ENCODE results near the gene CLIP2. TPM values are rescaled to one million over a fixed set of nuclear protein-coding genes. Genes with fewer than 3 reads are reported as not detected.

The CLIP2 gene
- total and polyA plus RNA-seq, 2 of the 8 experiments (the other 6 are each of a cell fraction or from before 2014, with no cell fraction given) = 8.3 to 41.5 TPM

GRCh38 chr7:74325210-74325565, 36.0 kb downstream of the CLIP2 start:
- Histone ChIP-seq H3K14ac (ENCODE audit: insufficient read length) (no peak overlapping the region), H3K56ac (replicated peaks; ENCODE audit: insufficient read length, low read depth, low read length) (no peak overlapping the region), H3K79me1 (ENCODE audit: low read depth, low read length) (peaks cover 9% of the 10 kb centered on the region), H3K4me3 (ENCODE audit: extremely low read depth in 1 of 4, insufficient read depth in 2 of 4, low read depth in 3 of 4, low read length in 4 of 4) (no peak overlapping the region), H3K9me3 (ENCODE audit: insufficient read depth in 2 of 2, low read depth in 1 of 2, low read length in 1 of 2) (no peaks in the 10 kb centered on the region), H2BK12ac (ENCODE audit: low read depth, low read length) (no peak overlapping the region), H4K8ac (ENCODE audit: extremely low read depth, insufficient read depth, low read length) (no peak overlapping the region), H3K27ac (ENCODE audit: low read depth, low read length) (peak overlapping the region; percentile 15; the same call in 1 of the 2 replicates), H3K4ac (replicated peaks; ENCODE audit: insufficient read length, low read depth, low read length) (no peak overlapping the region), H3K9ac (replicated peaks in 1 of 4; ENCODE audit: extremely low read depth in 1 of 4, low read depth in 3 of 4, low read length in 3 of 4) (no peak overlapping the region), H3K36me3 (ENCODE audit: control insufficient read depth in 2 of 4, insufficient read depth in 4 of 4, low read length in 3 of 4) (no peaks in the 10 kb centered on the region; a peak in 1 of 8 replicates), H2BK5ac (ENCODE audit: low read depth, low read length) (no peak overlapping the region), H2AFZ (ENCODE audit: low read length) (no peak overlapping the region), H3K4me1 (replicated peaks in 1 of 4; ENCODE audit: control insufficient read depth in 3 of 4, insufficient read depth in 4 of 4, low read length in 3 of 4) (peaks cover 0 to 6% (median 2%) of the 10 kb centered on the region in 4 experiments; a peak in 2 of 7 replicates), H2BK120ac (replicated peaks; ENCODE audit: low read depth, low read length) (no peak overlapping the region), H3K4me2 (ENCODE audit: insufficient read depth in 1 of 2, low read depth in 2 of 2, low read length in 2 of 2) (no peak overlapping the region), H3K23me2 (ENCODE audit: low read depth, low read length) (no peaks in the 10 kb centered on the region), H2AK5ac (ENCODE audit: low read depth, low read length) (no peak overlapping the region), H4K20me1 (replicated peaks in 1 of 2; ENCODE audit: control insufficient read depth in 1 of 2, insufficient read depth in 2 of 2, low read length in 2 of 2) (peaks cover 0 to 1% of the 10 kb centered on the region in 2 experiments), H4K91ac (replicated peaks; ENCODE audit: insufficient read length, low read length) (no peak overlapping the region), H2BK15ac (ENCODE audit: low read length) (no peak overlapping the region), H3K79me2 (ENCODE audit: control insufficient read depth in 1 of 2, insufficient read depth in 2 of 2, low read length in 2 of 2) (no peaks in the 10 kb centered on the region), H3K18ac (ENCODE audit: extremely low read depth, low read length) (no peak overlapping the region), H3K27me3 (replicated peaks in 1 of 4; ENCODE audit: control insufficient read depth in 3 of 4, extremely low read depth in 1 of 4, insufficient read depth in 3 of 4, low read length in 3 of 4) (no peaks in the 10 kb centered on the region), H3K23ac (ENCODE audit: insufficient read length) (no peak overlapping the region), H2BK20ac (ENCODE audit: low read length) (no peak overlapping the region), H4K5ac (ENCODE audit: insufficient read length, low read depth, low read length) (no peak overlapping the region)
- FAIRE-seq = no peak
- DNase-seq (ENCODE audit: low read depth in 1 of 2, low spot score in 2 of 2) = no peak
- ChIA-PET CTCF (ENCODE audit: partially characterized antibody) (interaction anchor here (1.2 kb wide), 1 partner anchor 69 kb away, joined by 3 read pairs; no protein-coding TSS in a partner anchor), POLR2A (ENCODE audit: partially characterized antibody) (interaction anchor here (0.6 to 1.4 kb wide), 2 partner anchors 40 to 225 kb away, joined by 3 to 4 read pairs; no protein-coding TSS in a partner anchor)
- 85% methylated on average over 9 of the region's 9 CpGs; no CpG with 5 or more reads in 1 of the 2 experiments for WGBS, 2 experiments (ENCODE audit: extremely low coverage in 1 of 2, insufficient coverage in 1 of 2, insufficient read length in 1 of 2, insufficient replicate concordance in 2 of 2, low coverage in 1 of 2, low lambda C conversion rate in 2 of 2, missing lambda C conversion rate in 1 of 2)
- no peak for TF ChIP-seq KDM4A (IDR thresholded peaks at IDR 0.05; ENCODE audit: low read depth, low read length, severe bottlenecking)
- TF ChIP-seq CBX8 (IDR thresholded peaks at IDR 0.05; ENCODE audit: borderline replicate concordance, low read depth, low read length) = no peak
- TF ChIP-seq, protein P1, sequence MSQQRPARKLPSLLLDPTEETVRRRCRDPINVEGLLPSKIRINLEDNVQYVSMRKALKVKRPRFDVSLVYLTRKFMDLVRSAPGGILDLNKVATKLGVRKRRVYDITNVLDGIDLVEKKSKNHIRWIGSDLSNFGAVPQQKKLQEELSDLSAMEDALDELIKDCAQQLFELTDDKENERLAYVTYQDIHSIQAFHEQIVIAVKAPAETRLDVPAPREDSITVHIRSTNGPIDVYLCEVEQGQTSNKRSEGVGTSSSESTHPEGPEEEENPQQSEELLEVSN (IDR thresholded peaks at IDR 0.05) = no peak
- no peak for TF ChIP-seq NANOG (IDR thresholded peaks at IDR 0.05; ENCODE audit: insufficient read depth, low read depth, low read length, poor library complexity, severe bottlenecking)
- no peak for TF ChIP-seq SP2 (IDR thresholded peaks at IDR 0.05; ENCODE audit: low read length)
- TF ChIP-seq SP1 (IDR thresholded peaks at IDR 0.05; ENCODE audit: low read depth, low read length) = no peak
- TF ChIP-seq BRCA1 (IDR thresholded peaks at IDR 0.05; ENCODE audit: low read depth, low read length) = no peak
- no peak for TF ChIP-seq NRF1 (IDR thresholded peaks at IDR 0.05; ENCODE audit: low read depth, low read length)
- TF ChIP-seq, protein P2, sequence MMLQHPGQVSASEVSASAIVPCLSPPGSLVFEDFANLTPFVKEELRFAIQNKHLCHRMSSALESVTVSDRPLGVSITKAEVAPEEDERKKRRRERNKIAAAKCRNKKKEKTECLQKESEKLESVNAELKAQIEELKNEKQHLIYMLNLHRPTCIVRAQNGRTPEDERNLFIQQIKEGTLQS (IDR thresholded peaks at IDR 0.05; ENCODE audit: insufficient read depth, low read depth, low read length) = no peak
- no peak for TF ChIP-seq ZNF274 (IDR thresholded peaks at IDR 0.05; ENCODE audit: borderline replicate concordance, extremely low read depth, low read length)
- no peak for TF ChIP-seq POLR2A (IDR thresholded peaks at IDR 0.05; ENCODE audit: control extremely low read depth in 1 of 2, low read depth in 2 of 2, low read length in 2 of 2)
- TF ChIP-seq BACH1 (IDR thresholded peaks at IDR 0.05; ENCODE audit: low read length) = no peak
